RKO (cell line): ENCODE results near the gene SMIM5.

Source experiments
- DNase-seq: peaks from one replicate; pipeline ENCODE4 v3.0.0-alpha.2; 2016; ENCODE audit warnings: low spot score

SMIM5 gene

DNA sequence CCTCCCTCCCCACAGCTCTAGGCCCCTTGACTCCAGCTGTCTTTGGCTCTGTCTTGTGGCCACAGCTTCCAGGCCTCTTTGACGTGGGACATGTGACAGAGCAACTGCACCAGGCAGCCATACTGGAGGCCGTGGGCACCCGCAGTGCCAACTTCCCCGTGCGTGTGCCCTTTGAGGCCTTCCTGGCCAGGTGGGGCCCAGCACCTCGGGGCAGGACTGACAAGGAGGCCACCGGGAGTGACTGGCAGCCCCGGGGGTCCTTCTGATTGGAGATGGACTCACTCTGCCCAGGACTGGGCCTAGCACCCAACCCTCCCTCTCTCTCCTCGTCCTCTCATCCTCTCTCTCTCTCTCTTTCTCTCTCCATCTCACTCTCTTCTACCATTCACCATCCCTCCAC lies 30.1 kb upstream of the SMIM5 start:
- DNase-seq: no peak

DNA sequence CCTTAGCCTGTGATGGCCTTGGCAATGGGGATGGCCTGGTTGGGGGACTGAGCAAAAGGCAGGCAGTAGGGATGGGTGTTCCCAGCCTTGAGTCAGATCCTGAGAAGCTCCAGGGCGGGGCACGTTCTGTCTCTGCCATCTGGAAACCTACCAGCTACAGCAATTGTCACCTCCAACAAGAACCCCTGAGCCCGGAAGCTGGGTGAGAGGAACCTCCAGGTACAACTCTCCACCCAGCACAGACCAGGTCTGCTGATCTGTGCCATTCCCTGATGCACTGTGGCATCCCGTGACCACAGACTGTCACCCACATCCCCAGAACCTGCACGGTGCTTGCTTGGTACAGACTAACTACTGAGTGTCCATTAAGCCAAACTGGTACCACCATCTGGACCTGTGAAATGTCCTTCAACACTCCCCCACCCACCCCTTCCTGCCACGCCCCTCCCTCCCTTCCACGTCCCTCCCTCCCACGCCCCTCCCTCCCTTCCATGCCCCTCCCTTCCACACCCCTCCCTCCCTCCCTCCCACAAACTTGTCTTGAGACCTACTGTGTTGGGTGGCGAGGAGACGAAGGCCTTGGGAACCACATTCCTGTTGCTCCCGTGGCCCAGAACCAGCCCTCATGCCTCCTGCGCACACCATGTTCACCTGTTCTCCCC lies 29.1 kb upstream of the SMIM5 start:
- DNase-seq: no peak

DNA sequence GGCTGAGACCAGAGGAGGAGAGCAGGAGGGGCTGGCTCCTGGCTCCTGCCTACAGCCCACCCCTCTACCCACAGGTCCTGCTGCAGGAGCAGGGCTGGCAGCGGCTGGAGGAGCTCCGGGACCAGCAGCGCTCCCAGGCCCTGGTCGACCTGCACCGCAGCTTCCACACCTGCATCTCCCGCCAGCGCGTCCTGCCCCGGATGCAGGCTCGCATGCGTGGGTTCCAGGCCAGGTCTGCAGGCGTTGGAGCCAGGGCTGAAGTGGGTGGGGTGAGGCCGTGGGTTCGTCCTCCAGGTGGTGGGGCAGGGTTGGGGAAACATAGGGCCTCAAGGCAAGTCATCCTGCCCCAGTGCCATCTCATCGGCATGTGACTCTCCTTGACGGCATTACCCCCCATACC lies 27.4 kb upstream of the SMIM5 start:
- no peak for DNase-seq

DNA sequence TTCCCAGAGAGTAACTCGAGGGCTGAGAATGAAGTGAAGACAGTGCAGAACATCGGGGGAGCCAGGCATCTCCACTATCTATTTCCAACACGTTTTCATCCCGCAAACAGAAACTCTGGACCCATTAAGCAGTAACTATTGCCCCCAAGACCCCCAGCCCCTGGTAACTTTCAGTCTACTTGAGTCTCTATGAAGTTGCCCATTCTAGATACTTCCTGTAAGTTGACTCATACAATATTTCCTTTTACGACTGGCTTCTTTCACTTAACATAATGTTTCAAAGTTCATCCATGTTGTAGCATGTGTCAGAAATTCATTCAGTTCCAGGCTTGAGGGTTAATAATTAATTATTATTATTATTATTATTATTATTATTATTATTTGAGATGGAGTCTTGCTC lies 26.1 kb upstream of the SMIM5 start:
- DNase-seq: no peak

DNA sequence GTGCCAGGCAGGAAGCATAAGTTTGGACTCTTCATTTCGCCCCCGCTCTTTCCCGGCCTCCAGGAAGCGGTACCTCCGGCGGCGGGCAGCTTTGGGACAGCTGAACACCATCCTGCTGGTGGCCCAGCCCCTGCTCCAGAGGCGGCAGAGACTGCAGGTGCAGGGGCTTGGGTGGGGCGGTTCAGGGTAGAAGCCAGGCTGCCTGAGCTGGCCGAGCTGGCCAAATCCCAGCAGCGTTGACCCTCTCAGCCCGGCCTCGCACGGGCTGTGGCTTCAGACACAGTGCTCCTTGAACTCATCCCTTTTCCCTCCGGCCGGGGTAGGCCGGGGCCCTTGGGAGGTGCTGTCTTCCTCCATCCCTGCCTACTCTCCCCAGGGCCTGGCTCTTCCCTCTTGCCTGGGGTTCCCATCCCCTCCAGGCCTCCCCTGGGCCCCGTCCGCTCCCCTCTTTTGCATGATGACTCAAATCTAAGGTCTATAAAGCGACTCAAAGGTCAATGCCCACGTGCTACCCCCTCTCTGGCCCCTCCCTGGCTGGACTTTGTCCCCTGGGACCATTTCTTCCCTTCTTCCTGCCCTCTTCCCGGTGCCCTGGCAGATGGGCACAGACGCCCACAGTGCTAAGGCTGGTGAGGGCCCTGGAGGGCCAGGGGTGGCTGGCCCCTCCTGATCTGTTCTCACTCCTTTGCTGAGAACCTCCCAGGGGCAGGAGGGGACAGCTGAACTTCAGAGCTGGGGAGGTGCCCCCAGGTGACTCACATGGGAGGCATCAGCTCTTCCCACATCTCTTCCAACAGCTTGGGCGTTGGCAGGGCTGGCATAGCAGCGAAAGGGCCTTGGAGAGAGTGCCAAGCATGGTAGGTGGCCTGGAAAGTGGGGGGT lies 22.9 kb upstream of the SMIM5 start:
- no peak for DNase-seq

DNA sequence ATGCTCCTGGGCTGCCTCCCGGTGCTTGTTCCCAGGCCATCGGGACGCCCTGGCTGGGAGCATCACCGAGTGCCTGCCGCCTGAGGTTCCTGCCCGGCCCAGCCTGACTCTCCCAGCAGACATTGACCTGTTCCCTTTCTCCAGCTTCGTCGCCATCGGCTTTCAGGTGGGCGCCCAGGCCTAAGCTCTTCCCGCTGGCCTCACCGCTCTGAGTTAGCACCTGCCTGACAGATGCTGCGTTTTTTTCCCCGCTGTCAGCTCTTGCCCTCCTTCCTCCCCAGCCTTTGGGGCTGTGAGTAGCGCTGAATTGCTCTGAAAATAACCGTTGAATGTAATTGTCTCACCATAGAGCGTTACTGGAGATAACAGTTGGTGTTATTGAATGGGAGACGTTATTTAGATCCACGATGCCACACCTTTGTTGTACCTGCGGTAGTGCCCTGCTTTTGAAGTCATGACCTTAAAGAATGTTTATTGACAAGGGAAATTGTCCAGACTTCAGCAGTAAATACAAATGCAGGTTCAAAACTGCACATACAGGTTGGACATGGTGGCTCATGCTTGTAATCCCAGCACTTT lies 21.3 kb upstream of the SMIM5 start:
- DNase-seq: no peak

DNA sequence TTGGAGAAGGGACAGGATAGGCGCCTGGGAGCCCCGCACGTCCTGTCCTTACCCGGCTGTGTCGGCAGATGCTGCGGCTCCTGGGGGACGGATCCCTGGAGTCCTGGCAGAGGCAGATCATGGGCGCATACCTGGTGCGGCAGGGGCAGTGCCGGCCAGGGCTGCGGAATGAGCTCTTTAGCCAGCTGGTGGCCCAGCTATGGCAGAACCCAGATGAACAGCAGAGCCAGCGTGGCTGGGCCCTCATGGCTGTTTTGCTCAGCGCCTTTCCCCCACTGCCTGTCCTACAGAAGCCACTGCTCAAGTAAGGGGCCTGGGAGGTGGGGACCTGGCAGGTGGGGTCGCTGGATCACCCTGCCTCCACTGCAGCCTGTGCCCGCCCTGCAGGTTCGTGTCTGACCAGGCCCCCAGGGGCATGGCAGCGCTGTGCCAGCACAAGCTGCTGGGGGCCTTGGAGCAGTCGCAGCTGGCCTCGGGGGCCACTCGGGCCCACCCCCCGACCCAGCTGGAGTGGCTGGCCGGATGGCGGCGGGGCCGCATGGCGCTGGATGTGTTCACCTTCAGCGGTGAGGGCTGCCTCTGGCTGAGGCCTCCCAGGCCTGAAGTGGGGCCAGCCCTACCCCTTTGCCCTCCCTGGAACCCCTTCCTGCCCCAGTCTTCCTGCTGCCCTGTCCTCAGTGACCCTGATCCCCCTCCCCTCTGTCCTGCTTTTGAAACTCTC lies 20.2 kb upstream of the SMIM5 start:
- DNase-seq: no peak

DNA sequence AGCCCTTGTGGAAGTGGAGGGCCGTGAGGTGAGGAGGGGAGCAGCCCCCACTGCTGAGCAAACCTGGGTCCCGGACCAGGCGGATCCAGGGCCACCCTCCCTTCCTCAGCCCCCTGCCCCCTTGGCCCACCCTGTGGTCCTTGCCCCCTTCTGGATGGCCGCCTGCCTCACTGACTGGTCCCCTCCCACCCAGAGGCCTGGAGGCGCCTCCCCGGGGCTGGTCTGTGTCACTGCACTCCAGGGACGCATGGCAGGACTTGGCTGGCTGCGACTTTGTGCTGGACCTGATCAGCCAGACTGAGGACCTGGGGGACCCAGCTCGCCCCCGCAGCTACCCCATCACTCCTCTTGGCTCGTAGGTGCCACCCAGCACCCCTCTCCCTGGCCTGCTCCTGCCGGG lies 19.2 kb upstream of the SMIM5 start:
- DNase-seq: no peak

DNA sequence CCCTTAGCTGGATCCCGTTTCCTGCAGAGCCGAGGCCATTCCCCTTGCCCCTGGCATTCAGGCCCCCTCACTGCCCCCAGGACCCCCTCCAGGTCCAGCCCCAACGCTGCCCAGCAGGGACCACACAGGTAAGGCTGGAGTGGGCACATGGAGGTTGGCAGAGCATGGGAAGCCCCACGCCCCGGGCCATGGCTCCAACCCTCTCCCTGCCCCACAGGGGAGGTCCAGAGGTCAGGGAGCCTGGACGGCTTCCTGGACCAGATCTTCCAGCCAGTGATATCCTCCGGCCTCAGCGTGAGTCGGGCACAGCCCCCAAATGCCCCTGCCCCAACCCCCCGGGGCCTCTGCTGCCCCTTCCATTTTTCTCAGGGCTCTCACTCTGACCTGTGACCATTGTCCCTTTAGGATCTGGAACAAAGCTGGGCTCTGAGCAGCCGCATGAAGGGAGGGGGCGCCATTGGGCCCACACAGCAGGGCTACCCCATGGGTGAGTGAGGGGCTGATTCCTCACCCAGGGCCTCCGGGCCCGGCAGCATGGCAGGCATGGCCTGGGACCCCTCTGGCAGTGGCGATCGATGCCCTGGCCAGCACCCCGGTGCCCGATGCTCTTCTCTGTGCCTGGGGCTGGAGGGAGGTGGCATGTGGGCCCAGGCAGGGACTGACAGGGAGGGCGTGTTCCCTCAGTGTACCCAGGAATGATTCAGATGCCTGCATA lies 18.5 kb upstream of the SMIM5 start:
- DNase-seq: no peak

DNA sequence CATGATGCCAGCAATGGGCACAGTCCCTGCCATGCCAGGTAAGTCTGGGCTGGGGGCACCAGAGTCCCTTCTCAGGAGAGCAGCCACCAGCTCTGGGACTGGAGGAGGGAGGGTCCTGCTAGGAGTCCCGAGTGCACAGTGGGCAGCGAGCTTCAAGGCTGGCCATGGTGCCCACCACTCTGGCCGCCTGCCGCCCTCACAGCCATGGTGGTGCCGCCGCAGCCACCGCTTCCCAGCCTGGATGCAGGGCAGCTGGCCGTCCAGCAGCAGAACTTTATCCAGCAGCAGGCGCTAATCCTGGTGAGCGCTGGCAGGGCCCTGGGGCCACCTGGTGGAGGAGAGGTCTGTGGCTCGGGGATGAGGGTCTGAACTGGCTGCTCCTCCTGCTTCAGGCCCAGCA lies 17.9 kb upstream of the SMIM5 start:
- no peak for DNase-seq

DNA sequence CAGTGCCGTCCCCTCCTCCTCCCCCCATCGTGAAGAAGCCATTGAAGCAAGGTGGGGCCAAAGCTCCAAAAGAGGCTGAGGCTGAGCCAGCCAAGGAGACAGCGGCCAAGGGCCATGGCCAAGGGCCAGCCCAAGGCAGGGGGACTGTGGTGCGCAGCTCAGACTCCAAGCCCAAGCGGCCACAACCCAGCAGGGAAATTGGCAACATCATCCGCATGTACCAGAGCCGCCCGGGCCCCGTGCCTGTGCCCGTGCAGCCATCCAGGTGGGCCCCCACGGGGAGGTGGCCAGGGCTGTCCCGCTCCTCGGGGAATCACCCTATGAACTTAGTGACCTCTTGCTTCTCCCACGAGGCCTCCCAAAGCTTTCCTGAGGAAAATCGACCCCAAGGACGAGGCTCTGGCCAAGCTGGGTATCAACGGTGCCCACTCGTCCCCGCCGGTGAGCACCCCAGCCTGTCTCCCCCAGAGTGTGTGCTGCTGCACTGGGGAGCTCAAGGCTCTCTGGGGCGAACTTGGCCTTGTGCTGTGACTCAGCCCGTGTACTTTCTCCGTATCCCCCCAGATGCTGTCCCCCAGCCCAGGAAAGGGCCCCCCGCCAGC lies 16.6 kb upstream of the SMIM5 start:
- DNase-seq: no peak

DNA sequence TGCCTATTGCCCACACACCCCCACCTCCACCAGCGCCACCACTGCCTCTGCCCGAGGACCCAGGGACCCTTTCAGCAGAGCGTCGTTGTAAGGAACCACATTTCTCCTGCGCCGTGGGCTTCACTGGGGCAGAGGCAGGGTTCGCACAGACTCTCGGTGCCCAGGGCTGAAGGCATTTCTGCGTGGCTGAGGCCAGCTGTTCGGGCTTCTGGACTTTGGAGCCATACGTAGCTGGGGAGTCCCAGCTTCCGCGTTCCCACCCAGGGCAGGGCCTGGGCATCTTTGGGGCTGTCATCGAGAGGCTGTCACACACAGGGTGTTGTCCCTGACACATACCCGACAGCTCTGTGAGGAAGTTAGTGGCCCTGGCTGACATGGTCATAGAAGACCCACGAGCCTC lies 16.0 kb upstream of the SMIM5 start:
- no peak for DNase-seq

DNA sequence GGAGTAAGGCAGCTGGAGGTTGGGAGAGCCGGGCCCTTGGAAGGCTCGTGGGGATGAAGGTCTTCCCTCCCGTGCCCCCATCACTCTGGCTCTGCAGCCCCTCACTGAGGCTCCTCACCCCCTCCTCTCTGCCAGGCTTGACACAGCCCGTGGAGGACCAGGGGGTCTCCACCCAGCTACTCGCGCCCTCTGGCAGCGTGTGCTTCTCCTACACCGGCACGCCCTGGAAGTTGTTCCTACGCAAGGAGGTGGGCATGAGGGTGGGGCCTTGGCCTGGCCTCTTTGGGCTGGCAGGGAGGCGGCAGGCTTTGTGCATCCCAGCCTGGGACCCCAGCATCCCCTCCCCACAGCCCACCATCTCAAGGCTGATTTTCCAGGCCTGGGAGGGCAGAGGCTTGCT lies 15.6 kb upstream of the SMIM5 start:
- no peak for DNase-seq

DNA sequence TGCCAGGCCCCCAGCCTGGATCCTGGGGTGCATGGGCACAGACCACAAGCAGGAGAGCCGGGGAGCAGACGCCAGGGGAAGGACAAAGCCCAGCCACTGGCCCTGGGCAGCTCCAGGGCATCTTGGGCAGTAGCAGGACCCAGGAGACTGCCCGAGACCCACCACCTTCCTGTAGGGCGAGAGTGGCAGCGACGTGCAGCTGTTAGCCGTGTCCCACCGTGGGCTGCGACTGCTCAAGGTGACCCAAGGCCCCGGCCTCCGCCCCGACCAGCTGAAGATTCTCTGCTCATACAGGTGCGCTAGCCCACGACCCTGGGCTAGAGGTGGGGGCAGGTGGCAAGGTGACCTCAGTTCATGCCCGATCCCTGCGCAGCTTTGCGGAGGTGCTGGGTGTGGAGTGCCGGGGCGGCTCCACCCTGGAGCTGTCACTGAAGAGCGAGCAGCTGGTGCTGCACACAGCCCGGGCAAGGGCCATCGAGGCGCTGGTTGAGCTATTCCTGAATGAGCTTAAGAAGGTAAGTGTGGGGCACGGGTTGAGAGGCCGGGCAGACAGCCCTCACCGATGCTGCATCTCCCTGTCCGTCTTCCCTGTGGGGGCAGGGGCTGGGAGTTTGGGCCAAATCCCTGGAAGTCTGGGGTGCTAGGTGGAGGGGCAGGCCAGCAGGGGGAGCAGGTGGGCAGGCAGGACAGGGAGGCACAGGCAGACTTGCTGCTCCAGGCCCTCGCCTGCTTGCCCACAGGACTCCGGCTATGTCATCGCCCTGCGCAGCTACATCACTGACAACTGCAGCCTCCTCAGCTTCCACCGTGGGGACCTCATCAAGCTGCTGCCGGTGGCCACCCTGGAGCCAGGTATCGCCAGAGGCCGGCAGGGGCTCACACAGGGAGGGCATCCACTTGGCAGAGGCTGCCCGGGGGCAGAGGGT lies 13.5 kb upstream of the SMIM5 start:
- DNase-seq: peak; percentile 23

DNA sequence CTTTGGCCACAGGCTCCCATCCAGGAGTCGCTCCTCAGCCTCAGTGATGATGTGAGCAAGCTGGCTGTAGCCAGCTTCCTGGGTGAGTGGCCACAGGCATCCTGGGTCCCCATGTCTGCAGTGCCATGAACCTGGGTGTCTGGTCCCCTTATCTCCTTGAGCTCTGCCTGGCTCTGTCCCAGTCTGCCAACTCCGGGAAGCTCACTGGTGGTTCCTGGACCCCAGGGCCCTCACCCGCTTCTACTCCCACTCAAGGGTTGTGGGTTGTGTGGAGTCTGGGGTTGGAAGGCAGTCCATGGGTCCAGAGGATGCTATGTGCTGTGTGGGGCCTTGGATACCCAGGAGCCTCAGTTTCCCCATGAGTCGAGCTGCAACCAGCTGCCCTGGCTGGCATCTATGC lies 11.7 kb upstream of the SMIM5 start:
- no peak for DNase-seq

DNA sequence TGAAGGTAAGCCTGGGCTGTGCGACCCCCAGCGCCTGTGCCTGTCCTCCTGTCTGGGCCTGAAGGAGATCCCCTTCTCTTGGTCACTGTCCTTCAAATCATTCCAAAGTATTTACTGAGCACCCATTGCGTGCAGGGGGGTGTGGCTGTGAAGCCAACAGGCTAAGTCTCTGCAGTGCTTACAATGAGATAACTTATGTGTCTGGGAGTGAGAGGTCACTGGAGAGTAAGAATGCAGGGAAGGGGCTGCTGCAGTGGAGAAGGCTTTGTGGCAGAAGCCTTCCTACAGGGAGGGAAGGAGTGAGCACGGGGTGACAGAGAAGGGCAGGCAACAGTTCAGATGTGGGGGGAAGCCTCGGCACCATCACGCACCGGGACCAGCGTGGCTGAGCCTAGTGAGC lies 11.2 kb upstream of the SMIM5 start:
- no peak for DNase-seq

DNA sequence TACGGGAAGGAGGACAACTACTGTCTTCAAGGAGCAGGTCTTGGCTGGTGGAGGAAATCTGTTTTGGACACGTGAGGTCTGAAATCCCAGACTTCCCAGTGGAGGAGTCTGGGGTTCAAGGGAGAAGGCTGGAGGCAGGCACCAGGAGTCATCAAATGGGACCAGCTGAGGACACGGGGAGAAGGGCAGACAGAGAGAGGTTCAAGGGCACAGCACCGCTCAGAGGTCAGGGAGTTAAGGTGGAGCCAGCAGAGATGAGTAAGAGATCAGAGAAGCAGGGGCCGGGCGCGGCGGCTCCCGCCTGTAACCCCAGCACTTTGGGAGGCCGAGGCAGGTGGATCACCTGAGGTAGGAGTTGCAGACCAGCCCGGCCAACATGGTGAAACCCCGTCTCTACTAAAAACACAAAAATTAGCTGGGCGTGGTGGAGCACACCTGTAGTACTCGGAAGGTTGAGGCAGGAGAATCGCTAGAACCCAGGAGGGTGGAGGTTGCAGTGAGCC lies 10.4 kb upstream of the SMIM5 start:
- no peak for DNase-seq

DNA sequence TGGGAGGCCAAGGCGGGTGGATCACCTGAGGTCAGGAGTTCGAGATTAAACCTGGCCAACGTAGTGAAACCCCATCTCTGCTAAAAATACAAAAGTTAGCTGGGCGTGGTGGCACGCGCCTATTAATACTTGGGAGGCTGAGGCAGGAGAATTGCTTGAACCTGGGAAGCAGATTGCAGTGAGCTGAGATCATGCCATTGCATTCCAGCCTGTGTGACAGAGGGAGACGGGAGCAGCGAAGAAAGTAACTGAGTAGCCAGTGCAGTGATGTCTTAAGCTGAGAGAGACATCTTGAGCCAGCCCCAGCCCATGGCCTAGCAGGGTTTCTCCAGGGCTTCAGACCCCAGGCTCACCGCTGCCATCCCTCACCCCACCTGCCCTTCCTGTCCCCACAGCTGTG lies 9.8 kb upstream of the SMIM5 start:
- DNase-seq: no peak

DNA sequence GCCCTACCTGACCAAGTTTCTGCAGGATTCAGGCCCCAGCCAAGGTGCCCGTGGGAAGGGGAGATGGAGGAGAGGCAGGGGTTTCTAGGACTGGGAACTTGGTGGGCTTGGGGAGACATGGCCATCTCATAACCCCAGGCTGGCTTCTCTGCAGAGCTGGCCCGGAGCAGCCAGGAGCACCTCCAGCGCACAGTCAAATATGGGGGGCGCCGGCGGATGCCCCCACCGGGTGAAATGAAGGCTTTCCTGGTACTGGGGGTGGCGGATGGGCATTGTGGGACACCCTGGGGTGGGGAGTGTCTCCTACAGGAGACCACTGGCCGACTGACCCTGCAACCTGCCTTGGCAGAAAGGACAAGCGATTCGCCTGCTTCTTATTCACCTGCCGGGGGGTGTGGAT lies 9.2 kb upstream of the SMIM5 start:
- DNase-seq: no peak

DNA sequence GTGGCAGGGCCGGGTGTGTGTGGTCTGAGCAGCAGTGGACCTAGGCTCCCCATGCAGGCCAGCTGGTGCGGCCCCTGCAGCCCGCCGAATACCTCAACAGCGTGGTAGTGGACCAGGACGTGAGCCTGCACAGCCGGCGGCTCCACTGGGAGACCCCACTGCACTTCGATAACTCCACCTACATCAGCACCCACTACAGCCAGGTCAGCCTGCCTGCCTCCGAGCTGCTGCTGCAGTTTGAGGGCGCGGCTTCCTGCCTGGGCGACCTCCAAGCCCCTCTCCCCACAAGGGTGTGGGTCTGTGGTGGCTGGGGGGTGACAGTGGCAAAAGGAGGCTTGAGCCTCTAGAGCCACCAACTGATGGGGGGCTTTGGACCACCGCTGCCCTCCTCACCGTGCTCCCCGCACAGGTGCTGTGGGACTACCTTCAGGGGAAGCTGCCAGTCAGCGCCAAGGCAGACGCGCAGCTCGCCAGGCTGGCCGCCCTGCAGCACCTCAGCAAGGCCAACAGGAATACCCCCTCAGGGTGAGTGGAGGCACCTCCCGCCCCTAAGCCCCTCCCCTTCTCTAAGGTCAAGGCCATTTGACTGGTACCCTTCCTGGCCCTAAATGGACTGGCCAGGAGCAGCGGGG lies 8.4 kb upstream of the SMIM5 start:
- no peak for DNase-seq
